Ovary (tissue), 9 donors: Measurements from ENCODE around the gene PTPRA. TPM values are rescaled to one million over a fixed set of nuclear protein-coding genes. Genes with fewer than 3 reads are reported as not detected.

ENCODE experiments used
- DNase-seq, 5 donors: peaks; one replicate each; pipeline ENCODE4 v3.0.0-alpha.2; 2019 to 2020
- H3K27ac ChIP-seq, 2 donors: fragments of 200-600 bp; one replicate each; pipeline versions ENCODE4 v1.5.1 to v1.8.0; 2019 to 2022
- H3K27me3 ChIP-seq: fragments of 200-600 bp; one replicate; pipeline ENCODE4 v1.8.0; 2022
- H3K36me3 ChIP-seq: fragments of 200-600 bp; sonication (generic); one replicate; pipeline ENCODE4 v1.5.1; 2019
- H3K4me1 ChIP-seq: one replicate; pipeline ENCODE4 v1.8.1; 2013; ENCODE audit warnings: mild to moderate bottlenecking, moderate library complexity; ENCODE audit not compliant: insufficient read depth
- H3K4me3 ChIP-seq: fragments of 200-600 bp; sonication (generic); one replicate; pipeline ENCODE4 v1.5.1; 2017
- H3K9me3 ChIP-seq, 2 donors: fragments of 200-600 bp in 1 of 2; sonication (generic) in 1 of 2; one replicate each; pipeline versions ENCODE4 v1.5.1 to v1.8.1; 2013 to 2019; ENCODE audit warnings: mild to moderate bottlenecking in 1 of 2, moderate library complexity in 1 of 2
- CTCF ChIP-seq, 3 donors: fragments of 450-650 bp in 2 of 3; fragments of 200-600 bp in 1 of 3; IDR thresholded peaks; one replicate each; pipeline versions ENCODE4 v1.5.1 to v1.8.0; 2016 to 2022; ENCODE audit warnings: antibody characterized with exemption in 3 of 3, mild to moderate bottlenecking in 1 of 3
- EP300 ChIP-seq: sonication (generic); formaldehyde crosslinking; IDR thresholded peaks from one replicate; pipeline ENCODE4 v1.6.1; 2017; ENCODE audit warnings: antibody characterized with exemption
- POLR2A ChIP-seq: fragments of 450-650 bp; IDR thresholded peaks from one replicate; pipeline ENCODE4 v1.6.1; 2017; ENCODE audit warnings: antibody characterized with exemption, mild to moderate bottlenecking, moderate library complexity
- WGBS, 3 donors: extraction: QIAGEN DNeasy Blood & Tissue Kit in 1 of 3; methylation state at CpG; one replicate each; pipeline versions ENCODE4 v1.1.5 to v1.1.7; 2013 to 2017; 5-methylcytosine and 5-hydroxymethylcytosine counted together
- intact Hi-C, 4 donors: fragments of 100-400 bp; cut with DNase I; formaldehyde crosslinking; loops; one replicate each; pipeline versions ENCODE4 v1.11.0 to v1.15.1; 2022 to 2023
- polyA plus RNA-seq, 2 donors: library from polyadenylated mRNA; stranded (reverse); fragments of 200-250 nt in 1 of 2; fragments of 350-450 nt in 1 of 2; fragmentation: Illumina TruSeq in 1 of 2; extraction: RNeasy Lipid Tissue Mini Kit (QIAGEN cat#74804) in 1 of 2; gene quantifications; one replicate each; pipeline ENCODE4 v1.2.3, GENCODE V29; 2013 to 2014
- total RNA-seq, 7 donors: library from RNA; depleted of rRNA in 2 of 7; stranded (reverse); fragments of >200 nt in 2 of 7; fragmentation: NEBNext Ultra II Directional in 3 of 7; extraction: Animal tissue kit (Norgen Biotek cat#: 25700) in 3 of 7; gene quantifications; one replicate each; pipeline versions ENCODE4 v1.1.0 to v1.2.4, GENCODE V29; 2016 to 2023
- donor health status: DM: no; HTN: no; CAD: no; lungs with moderate emphysema.
- donor health status: DM: no; HTN: no; CAD: no.
- donor health status: Bipolar disorder and iron deficiency.
- donor health status: DM: yes; HTN: yes; CAD: no.
- donor health status: DM: no; HTN: no; CAD: no.
- donor health status: DM: yes; HTN: yes; CAD: no.

Gene PTPRA
- total and polyA plus RNA-seq, 9 donors = 40.7 to 178 (median 71.8) TPM

DNA sequence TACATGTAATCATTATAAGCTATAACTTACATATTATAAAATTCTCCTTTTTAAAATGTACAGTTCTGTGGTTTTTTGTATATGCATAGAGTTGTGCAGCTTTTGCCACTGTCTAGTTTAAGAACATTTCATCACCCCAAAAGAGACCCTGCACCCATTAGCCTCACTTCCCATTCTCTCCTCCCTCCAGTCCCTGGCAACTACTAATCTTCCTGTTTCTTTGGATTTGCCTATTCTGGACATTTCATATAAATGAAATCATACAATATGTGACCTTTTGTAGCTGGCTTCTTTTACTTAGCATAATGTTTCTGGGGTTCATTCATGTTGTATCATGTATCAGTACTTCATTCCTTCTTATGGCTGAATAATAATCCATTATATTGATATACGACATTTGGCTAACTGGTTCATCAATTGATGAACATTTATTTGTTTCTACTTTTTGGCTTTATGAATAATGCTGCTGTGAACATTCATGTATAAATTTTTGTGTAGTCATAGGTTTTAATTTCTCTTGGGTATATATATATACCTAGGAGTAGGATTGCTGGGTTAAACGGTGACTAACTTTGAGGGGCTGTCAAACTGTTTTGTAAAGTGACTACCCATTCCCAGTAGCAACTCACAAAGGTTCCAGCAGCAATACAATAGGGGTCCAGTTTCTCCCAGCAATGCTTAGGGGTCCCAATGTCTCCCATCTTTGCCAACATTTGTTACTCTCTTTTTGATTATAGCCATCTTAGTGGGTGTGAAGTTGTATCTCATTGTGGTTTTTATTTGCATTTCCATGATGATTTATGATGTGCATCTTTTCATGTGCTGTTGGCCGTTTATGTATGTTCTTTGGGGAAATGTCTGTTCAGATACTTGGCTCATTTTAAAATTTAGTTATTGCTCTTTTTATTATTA is 10.7 kb downstream of the PTPRA start:
- DNase-seq = no peak
- Histone ChIP-seq H3K9me3 (no peaks in the 10 kb centered on the region), H3K4me1 (peaks cover 5% of the 10 kb centered on the region), H3K27me3 (no peaks in the 10 kb centered on the region), H3K4me3 (no peak overlapping the region), H3K36me3 (no peaks in the 10 kb centered on the region), H3K27ac (no peak overlapping the region)
- WGBS, 3 donors = 75 to 81% (median 79%) methylated on average over 3 of the region's 3 CpGs
- TF ChIP-seq CTCF (IDR thresholded peaks at IDR 0.05) (no peak), POLR2A (no peak), EP300 (no peak)
- intact Hi-C loops = no loop called here

DNA sequence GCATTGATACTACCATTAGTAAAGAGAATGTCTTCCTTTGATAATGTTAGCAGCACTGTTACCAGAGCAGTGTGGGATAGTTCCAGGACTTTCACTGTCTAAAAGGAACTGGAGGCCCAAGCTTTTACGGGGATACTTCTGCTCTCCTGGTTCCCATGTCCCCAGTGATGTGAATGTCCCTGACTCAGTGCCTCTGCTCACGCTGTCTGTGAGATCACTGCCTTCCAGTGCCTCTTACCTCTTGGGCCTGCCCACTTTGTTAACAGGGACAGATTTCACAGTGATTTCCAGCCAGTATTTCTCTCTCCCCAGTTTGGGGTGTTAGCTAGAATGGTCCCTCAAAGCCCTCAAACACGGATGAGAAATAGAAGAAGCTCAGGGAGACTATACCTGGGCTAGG is 14.4 kb downstream of the PTPRA start:
- intact Hi-C loops = no loop called here
- no peaks in the 10 kb centered on the region for H3K27me3 ChIP-seq
- no peaks in the 10 kb centered on the region for H3K36me3 ChIP-seq
- H3K4me1 ChIP-seq = peaks cover 3% of the 10 kb centered on the region
- no peak overlapping the region for H3K4me3 ChIP-seq
- H3K9me3 ChIP-seq = no peaks in the 10 kb centered on the region
- DNase-seq = no peak
- TF ChIP-seq CTCF (IDR thresholded peaks at IDR 0.05) = no peak
- TF ChIP-seq POLR2A = no peak
- no peak overlapping the region for H3K27ac ChIP-seq
- WGBS, 3 donors = 86 to 95% (median 94%) methylated on average over 3 of the region's 3 CpGs

GRCh38 chr20:2888224-2888955 is 15.1 kb downstream of the PTPRA start:
- Histone ChIP-seq H3K27me3 (no peaks in the 10 kb centered on the region), H3K4me3 (no peak overlapping the region), H3K36me3 (no peaks in the 10 kb centered on the region), H3K9me3 (no peaks in the 10 kb centered on the region), H3K27ac (no peak overlapping the region), H3K4me1 (peaks cover 3% of the 10 kb centered on the region)
- no peak for TF ChIP-seq POLR2A
- TF ChIP-seq EP300 = no peak
- no peak for TF ChIP-seq CTCF (IDR thresholded peaks at IDR 0.05)
- DNase-seq = no peak
- intact Hi-C loops = no loop called here
- WGBS, 3 donors = 90 to 94% (median 92%) methylated on average over 4 of the region's 4 CpGs

DNA sequence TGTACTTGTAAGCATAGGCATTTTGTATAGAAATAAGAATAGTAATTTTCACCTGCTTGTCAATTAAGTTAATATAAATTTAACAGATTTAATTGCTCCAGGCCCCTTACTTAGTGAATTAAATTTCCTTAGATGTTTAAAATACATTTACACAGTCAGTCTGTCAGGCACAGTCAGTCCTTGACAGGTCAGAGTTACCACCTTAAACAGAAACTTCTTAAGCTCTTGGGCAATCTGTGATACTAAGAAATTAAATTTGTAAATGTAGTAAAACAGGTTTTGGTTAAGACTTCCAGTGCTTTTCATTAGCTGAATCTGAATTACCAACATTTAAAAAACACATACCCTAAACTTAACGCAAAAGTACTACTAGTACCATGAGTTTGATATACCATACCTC is 15.9 kb downstream of the PTPRA start:
- Histone ChIP-seq H3K36me3 (no peaks in the 10 kb centered on the region), H3K9me3 (no peaks in the 10 kb centered on the region), H3K4me1 (peaks cover 3% of the 10 kb centered on the region), H3K27me3 (no peaks in the 10 kb centered on the region), H3K27ac (no peak overlapping the region), H3K4me3 (no peak overlapping the region)
- TF ChIP-seq EP300 (no peak), CTCF (IDR thresholded peaks at IDR 0.05) (no peak), POLR2A (no peak)
- 89 to 98% (median 93%) methylated on average over 1 of the region's 1 CpG for WGBS, 3 donors
- DNase-seq = no peak
- intact Hi-C loops = no loop called here
